Right lobe of liver (tissue), 6 donors: ENCODE measurements around the gene RSF1. TPM values are rescaled to one million over a fixed set of nuclear protein-coding genes. Genes with fewer than 3 reads are reported as not detected.
A peak's percentile ranks its signal among the peaks of the same experiment; 100 is the strongest.

Experiments
- ATAC-seq, 4 donors: fragments of 200-7000 bp; cut with Tn5 transposase; one replicate each; pipeline ENCODE4 v1.9.1; 2020; ENCODE audit warnings: mild to moderate bottlenecking in 4 of 4, moderate library complexity in 4 of 4
- DNase-seq, 3 donors: peaks; one replicate each; pipeline ENCODE4 v3.0.0-alpha.2; 2020
- H3K27ac ChIP-seq, 3 donors: fragments of 200-600 bp; one replicate each; pipeline ENCODE4 v1.8.0; 2022
- H3K27me3 ChIP-seq, 2 donors: fragments of 200-600 bp; one replicate each; pipeline ENCODE4 v1.8.0; 2022
- H3K36me3 ChIP-seq, 4 donors: fragments of 200-600 bp; sonication (generic) in 1 of 4; one replicate each; pipeline versions ENCODE4 v1.5.1 to v1.8.0; 2017 to 2022; ENCODE audit warnings: control low read depth in 1 of 4
- H3K4me1 ChIP-seq, 4 donors: fragments of 200-600 bp; sonication (generic) in 1 of 4; one replicate each; pipeline versions ENCODE4 v1.5.1 to v1.8.0; 2017 to 2022; ENCODE audit warnings: control low read depth in 1 of 4
- H3K4me3 ChIP-seq, 3 donors: fragments of 200-600 bp; one replicate each; pipeline ENCODE4 v1.8.0; 2022
- H3K9me3 ChIP-seq, 4 donors: fragments of 200-600 bp; sonication (generic) in 1 of 4; one replicate each; pipeline versions ENCODE4 v1.5.1 to v1.8.0; 2017 to 2022; ENCODE audit warnings: control low read depth in 1 of 4
- POLR2A ChIP-seq: fragments of 450-650 bp; IDR thresholded peaks from one replicate; pipeline ENCODE4 v1.6.1; 2017; ENCODE audit warnings: antibody characterized with exemption, mild to moderate bottlenecking
- WGBS: methylation state at CpG from one replicate; pipeline ENCODE4 v1.1.6; 2018; ENCODE audit warnings: low coverage, low lambda C conversion rate; ENCODE audit not compliant: insufficient coverage; ENCODE audit errors: missing lambda C conversion rate; 5-methylcytosine and 5-hydroxymethylcytosine counted together
- intact Hi-C, 2 donors: fragments of 100-400 bp; cut with DNase I; formaldehyde crosslinking; loops; one replicate each; pipeline versions ENCODE4 v1.11.2 to v1.14.1; 2022
- total RNA-seq, 6 experiments: library from RNA; depleted of rRNA in 2 of 6; stranded (reverse); fragments of >200 nt in 2 of 6; fragmentation: NEBNext Ultra II Directional in 3 of 6; extraction: Animal tissue kit (Norgen Biotek cat#: 25700) in 3 of 6; gene quantifications; one replicate each; pipeline versions ENCODE4 v1.1.0 to v1.2.4, GENCODE V29; 2016 to 2023
- TF ChIP-seq, protein P1 (sequence below), 4 donors: fragments of 200-600 bp in 3 of 4; fragments of 450-650 bp in 1 of 4; IDR thresholded peaks; one replicate each; pipeline versions ENCODE4 v1.5.1 to v1.8.0; 2016 to 2022; ENCODE audit warnings: antibody characterized with exemption in 4 of 4, mild to moderate bottlenecking in 2 of 4
- donor health status: DM: no; HTN: yes; CAD: no.
- donor health status: DM: no; HTN: no; CAD: no.
- donor health status: DM: no; HTN: no; CAD: no.
- donor health status: DM: no; HTN: yes; CAD: no.
- donor health status: DM: no; HTN: yes; CAD: no.

The RSF1 gene
- total RNA-seq, 6 experiments from 2014 or later: 8.4 to 23.0 (median 20.6) TPM

GRCh38 chr11:77725433-77725832 is 95.1 kb downstream of the RSF1 start:
- DNase-seq: no peak
- Histone ChIP-seq H3K4me3 (no peak overlapping the region), H3K27me3 (no peaks in the 10 kb centered on the region), H3K36me3 (peaks cover 0 to 6% (median 3%) of the 10 kb centered on the region in 4 donors), H3K27ac (no peak overlapping the region), H3K4me1 (no peaks in the 10 kb centered on the region), H3K9me3 (no peaks in the 10 kb centered on the region)
- TF ChIP-seq, protein P1, sequence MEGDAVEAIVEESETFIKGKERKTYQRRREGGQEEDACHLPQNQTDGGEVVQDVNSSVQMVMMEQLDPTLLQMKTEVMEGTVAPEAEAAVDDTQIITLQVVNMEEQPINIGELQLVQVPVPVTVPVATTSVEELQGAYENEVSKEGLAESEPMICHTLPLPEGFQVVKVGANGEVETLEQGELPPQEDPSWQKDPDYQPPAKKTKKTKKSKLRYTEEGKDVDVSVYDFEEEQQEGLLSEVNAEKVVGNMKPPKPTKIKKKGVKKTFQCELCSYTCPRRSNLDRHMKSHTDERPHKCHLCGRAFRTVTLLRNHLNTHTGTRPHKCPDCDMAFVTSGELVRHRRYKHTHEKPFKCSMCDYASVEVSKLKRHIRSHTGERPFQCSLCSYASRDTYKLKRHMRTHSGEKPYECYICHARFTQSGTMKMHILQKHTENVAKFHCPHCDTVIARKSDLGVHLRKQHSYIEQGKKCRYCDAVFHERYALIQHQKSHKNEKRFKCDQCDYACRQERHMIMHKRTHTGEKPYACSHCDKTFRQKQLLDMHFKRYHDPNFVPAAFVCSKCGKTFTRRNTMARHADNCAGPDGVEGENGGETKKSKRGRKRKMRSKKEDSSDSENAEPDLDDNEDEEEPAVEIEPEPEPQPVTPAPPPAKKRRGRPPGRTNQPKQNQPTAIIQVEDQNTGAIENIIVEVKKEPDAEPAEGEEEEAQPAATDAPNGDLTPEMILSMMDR (IDR thresholded peaks at IDR 0.05): no peak
- TF ChIP-seq POLR2A: no peak
- intact Hi-C loops: no loop called here
- WGBS: 76% methylated on average over 3 of the region's 3 CpGs
- no peak for ATAC-seq

- Histone ChIP-seq H3K36me3 (peaks cover 0 to 6% (median 3%) of the 10 kb centered on the region in 4 donors), H3K4me1 (no peaks in the 10 kb centered on the region), H3K4me3 (no peak overlapping the region), H3K27ac (no peak overlapping the region), H3K9me3 (no peaks in the 10 kb centered on the region), H3K27me3 (no peaks in the 10 kb centered on the region)
- no peak for TF ChIP-seq POLR2A
- TF ChIP-seq, protein P1 (IDR thresholded peaks at IDR 0.05): no peak
- intact Hi-C loops: no loop called here
- no peak for DNase-seq
- 89% methylated on average over 1 of the region's 4 CpGs for WGBS
- ATAC-seq: no peak
These were observed 95.9 kb downstream of the RSF1 start for GRCh38 chr11:77724636-77725035.

GRCh38 chr11:77723024-77723423 is 97.5 kb downstream of the RSF1 start:
- intact Hi-C loops: no loop called here
- Histone ChIP-seq H3K27me3 (no peaks in the 10 kb centered on the region), H3K4me1 (no peaks in the 10 kb centered on the region), H3K4me3 (no peak overlapping the region), H3K36me3 (peaks cover 0 to 6% (median 3%) of the 10 kb centered on the region in 4 donors), H3K9me3 (no peaks in the 10 kb centered on the region), H3K27ac (no peak overlapping the region)
- DNase-seq (no peak), ATAC-seq (no peak)
- TF ChIP-seq, protein P1 (IDR thresholded peaks at IDR 0.05): no peak
- no peak for TF ChIP-seq POLR2A
- 94% methylated on average over 2 of the region's 2 CpGs for WGBS

GRCh38 chr11:77710358-77710757 is 110.2 kb downstream of the RSF1 start:
- H3K36me3 ChIP-seq: no peaks in the 10 kb centered on the region
- peak in 1 of 4 donors; percentile 73 for ATAC-seq
- TF ChIP-seq, protein P1 (IDR thresholded peaks at IDR 0.05): no peak
- no peak for TF ChIP-seq POLR2A

More at GRCh38 chr11:77710358-77710757, 110.2 kb downstream of the RSF1 start:
- Histone ChIP-seq H3K4me3 (no peak overlapping the region), H3K9me3 (no peaks in the 10 kb centered on the region), H3K27ac (no peak overlapping the region), H3K4me1 (no peaks in the 10 kb centered on the region), H3K27me3 (no peaks in the 10 kb centered on the region)
- WGBS: 57% methylated on average over 1 of the region's 1 CpG
- no peak for DNase-seq
- intact Hi-C loops: no loop called here
